Measurements from ENCODE around the gene TUBA8.
"Not testable (repeated sequence)": the region's sequence is repeated elsewhere in the genome, so short reads cannot be mapped to it uniquely, and the experiment has no call there.

TUBA8 gene

GRCh38 chr22:18136563-18137320, 26.1 kb downstream of the TUBA8 start:
- DNase-seq = no peak

GRCh38 chr22:18141004-18141403, 30.4 kb downstream of the TUBA8 start:
- DNase-seq = not testable (repeated sequence)

- no peak for DNase-seq
Observed at GRCh38 chr22:18144105-18144504, 33.5 kb downstream of the TUBA8 start.

GRCh38 chr22:18145676-18146388, 35.2 kb downstream of the TUBA8 start:
- DNase-seq = no peak

- DNase-seq = no peak
Observed at GRCh38 chr22:18146389-18146753, 35.8 kb downstream of the TUBA8 start.

- DNase-seq = no peak
Observed at GRCh38 chr22:18147791-18148190, 37.2 kb downstream of the TUBA8 start.

GRCh38 chr22:18148293-18148965, 37.8 kb downstream of the TUBA8 start:
- DNase-seq = no peak

- no peak for DNase-seq
Observed at GRCh38 chr22:18152519-18152918, 41.9 kb downstream of the TUBA8 start.

- no peak for DNase-seq
Observed at GRCh38 chr22:18154821-18155390, 44.3 kb downstream of the TUBA8 start.

GRCh38 chr22:18155546-18155945, 44.9 kb downstream of the TUBA8 start:
- DNase-seq = not testable (repeated sequence)

- peak; percentile 19 to 41 for DNase-seq
Observed at GRCh38 chr22:18156878-18157713, 46.5 kb downstream of the TUBA8 start.

- DNase-seq = no peak
Observed at GRCh38 chr22:18157714-18158028, 47.1 kb downstream of the TUBA8 start.

- DNase-seq = not testable (repeated sequence)
Observed at GRCh38 chr22:18160641-18161040, 50.0 kb downstream of the TUBA8 start.

GRCh38 chr22:18163843-18164242, 53.2 kb downstream of the TUBA8 start:
- not testable (repeated sequence) for DNase-seq

- DNase-seq = not testable (repeated sequence)
Observed at GRCh38 chr22:18164584-18164983, 54.0 kb downstream of the TUBA8 start.

GRCh38 chr22:18165356-18165755, 54.7 kb downstream of the TUBA8 start:
- DNase-seq = not testable (repeated sequence)

GRCh38 chr22:18170284-18170683, 59.7 kb downstream of the TUBA8 start:
- not testable (repeated sequence) for DNase-seq

- not testable (repeated sequence) for DNase-seq
Observed at GRCh38 chr22:18172203-18172602, 61.6 kb downstream of the TUBA8 start.

- not testable (repeated sequence) for DNase-seq
Observed at GRCh38 chr22:18172776-18173175, 62.2 kb downstream of the TUBA8 start.

GRCh38 chr22:18173441-18173840, 62.8 kb downstream of the TUBA8 start:
- DNase-seq = not testable (repeated sequence)

Measured in CD4-positive, alpha-beta T cell treated with Interleukin-4 for 1 hour (primary cell).